ENCODE results near the gene CHEK2.
"Not testable (repeated sequence)": the region's sequence is repeated elsewhere in the genome, so short reads cannot be mapped to it uniquely, and the experiment has no call there.

The CHEK2 gene

DNA sequence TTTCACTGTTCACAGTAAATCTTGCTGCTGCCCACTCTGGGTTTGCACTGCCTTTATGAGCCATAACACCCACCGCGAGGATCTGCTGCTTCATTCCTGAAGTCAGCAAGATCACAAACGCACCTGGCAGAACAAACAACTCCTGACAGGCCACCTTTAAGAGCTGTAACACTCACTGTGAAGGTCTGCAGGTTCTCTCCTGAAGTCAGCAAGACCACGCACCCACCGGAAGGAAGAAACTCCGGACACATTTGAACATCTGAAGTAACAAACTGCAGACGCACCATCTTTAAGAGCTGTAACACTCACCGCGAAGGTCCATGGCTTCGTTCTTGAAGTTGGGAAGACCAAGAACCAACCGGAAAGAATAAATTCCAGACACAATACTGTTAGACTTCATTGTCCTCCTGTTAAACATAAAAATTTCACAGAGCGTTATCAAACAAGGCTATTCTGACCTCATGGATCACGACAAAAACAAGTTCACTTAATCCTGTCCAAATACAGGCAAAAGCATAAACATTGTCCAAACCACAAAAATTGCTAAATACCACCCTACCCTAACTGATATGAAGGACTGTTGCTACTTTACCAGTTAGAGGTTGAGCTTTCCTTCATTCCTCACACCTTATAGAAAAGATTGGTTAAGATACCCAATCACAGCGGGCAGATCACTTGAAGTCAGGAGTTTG lies 27.9 kb upstream of the CHEK2 start:
- no peak for FAIRE-seq
- TF ChIP-seq POLR2A (IDR thresholded peaks at IDR 0.05; ENCODE audit: low read depth, low read length): no peak
- no peak for TF ChIP-seq POLR2AphosphoS5 (IDR thresholded peaks at IDR 0.05; ENCODE audit: low read depth, low read length)
- no peak for TF ChIP-seq TAF1 (IDR thresholded peaks at IDR 0.05; ENCODE audit: borderline replicate concordance, low read depth, low read length)
- DNase-seq (ENCODE audit: insufficient read length): no peak

DNA sequence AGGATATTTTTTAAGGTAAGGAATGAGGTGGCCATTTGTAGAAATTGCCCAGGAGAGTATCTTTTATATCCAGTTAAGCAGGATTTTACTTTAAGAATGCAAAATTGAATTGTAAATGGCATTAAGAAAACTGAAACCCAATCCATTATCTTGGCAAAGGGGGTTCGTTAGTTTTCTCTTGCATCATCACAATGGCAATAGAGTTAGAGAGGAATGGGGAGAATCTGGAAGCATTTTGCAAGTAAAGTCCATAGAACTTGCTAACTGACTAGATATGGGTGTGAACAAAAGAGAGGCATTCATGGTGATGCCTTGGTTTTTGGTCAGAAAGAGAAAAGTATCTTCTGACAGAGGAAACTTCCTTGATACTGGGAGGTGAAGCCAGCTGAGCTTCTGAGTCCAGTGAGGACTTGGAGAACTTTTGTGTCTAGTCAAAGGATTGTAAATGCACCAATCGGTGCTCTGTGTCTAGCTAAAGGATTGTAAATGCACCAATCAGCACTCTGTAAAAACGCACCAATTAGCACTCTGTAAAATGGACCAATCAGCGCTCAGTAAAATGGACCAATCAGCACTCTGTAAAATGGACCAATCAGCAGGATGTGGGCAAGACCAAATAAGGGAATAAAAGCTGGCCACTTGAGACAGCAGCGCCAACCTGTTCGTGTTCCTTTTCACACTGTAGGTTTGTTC lies 27.2 kb upstream of the CHEK2 start:
- DNase-seq (ENCODE audit: insufficient read length) (no peak), FAIRE-seq (no peak)
- TF ChIP-seq POLR2AphosphoS5 (IDR thresholded peaks at IDR 0.05; ENCODE audit: low read depth, low read length) (no peak), POLR2A (IDR thresholded peaks at IDR 0.05; ENCODE audit: low read depth, low read length) (no peak), TAF1 (IDR thresholded peaks at IDR 0.05; ENCODE audit: borderline replicate concordance, low read depth, low read length) (no peak)

- FAIRE-seq (no peak), DNase-seq (ENCODE audit: insufficient read length) (no peak)
- TF ChIP-seq POLR2A (IDR thresholded peaks at IDR 0.05; ENCODE audit: low read depth, low read length): no peak
- no peak for TF ChIP-seq POLR2AphosphoS5 (IDR thresholded peaks at IDR 0.05; ENCODE audit: low read depth, low read length)
- TF ChIP-seq TAF1 (IDR thresholded peaks at IDR 0.05; ENCODE audit: borderline replicate concordance, low read depth, low read length): no peak
These were observed 25.0 kb upstream of the CHEK2 start for GRCh38 chr22:28766628-28767027.

GRCh38 chr22:28762000-28762399 lies 20.4 kb upstream of the CHEK2 start:
- not testable (repeated sequence) for DNase-seq (ENCODE audit: insufficient read length); FAIRE-seq

DNA sequence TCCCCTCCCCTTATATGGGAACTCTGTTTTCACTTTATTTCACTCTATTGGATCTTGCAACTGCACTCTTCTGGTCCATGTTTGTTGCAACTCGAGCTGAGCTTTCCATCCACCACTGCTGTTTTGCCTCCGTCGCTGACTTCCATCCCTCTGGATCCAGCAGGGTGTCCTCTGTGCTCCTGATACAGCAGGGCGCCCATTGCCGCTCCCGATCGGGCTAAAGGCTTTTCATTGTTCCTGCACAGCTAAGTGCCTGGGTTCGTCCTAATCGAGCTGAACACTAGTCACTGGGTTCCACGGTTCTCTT lies 19.8 kb upstream of the CHEK2 start:
- FAIRE-seq: no peak
- TF ChIP-seq POLR2AphosphoS5 (IDR thresholded peaks at IDR 0.05; ENCODE audit: low read depth, low read length): no peak
- no peak for TF ChIP-seq POLR2A (IDR thresholded peaks at IDR 0.05; ENCODE audit: low read depth, low read length)
- no peak for TF ChIP-seq TAF1 (IDR thresholded peaks at IDR 0.05; ENCODE audit: borderline replicate concordance, low read depth, low read length)
- no peak for DNase-seq (ENCODE audit: insufficient read length)

- FAIRE-seq: no peak
These were observed 18.4 kb upstream of the CHEK2 start for GRCh38 chr22:28759861-28760560.

DNA sequence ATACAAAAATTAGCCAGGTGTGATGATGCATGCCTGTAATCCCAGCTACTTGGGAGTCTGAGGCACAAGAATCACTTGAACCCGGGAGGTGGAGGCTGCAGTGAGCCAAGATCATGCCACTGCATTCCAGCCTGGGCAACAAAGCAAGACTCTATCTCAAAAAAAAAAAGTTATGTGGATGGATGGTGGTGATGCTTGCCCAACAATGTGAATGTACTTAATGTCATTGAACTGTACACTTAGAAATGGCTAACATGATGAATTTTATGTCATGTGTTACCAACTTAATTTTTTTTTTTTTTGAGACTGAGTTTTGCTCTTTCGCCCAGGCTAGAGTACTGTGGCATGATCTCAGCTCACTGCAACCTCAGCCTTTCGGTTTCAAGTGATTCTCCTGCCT lies 12.9 kb upstream of the CHEK2 start:
- DNase-seq (ENCODE audit: insufficient read length); FAIRE-seq: not testable (repeated sequence)

More at GRCh38 chr22:28759861-28760560, 18.4 kb upstream of the CHEK2 start:
- no peak for DNase-seq (ENCODE audit: insufficient read length)
- TF ChIP-seq TAF1 (IDR thresholded peaks at IDR 0.05; ENCODE audit: borderline replicate concordance, low read depth, low read length): no peak
- no peak for TF ChIP-seq POLR2AphosphoS5 (IDR thresholded peaks at IDR 0.05; ENCODE audit: low read depth, low read length)
- no peak for TF ChIP-seq POLR2A (IDR thresholded peaks at IDR 0.05; ENCODE audit: low read depth, low read length)

DNA sequence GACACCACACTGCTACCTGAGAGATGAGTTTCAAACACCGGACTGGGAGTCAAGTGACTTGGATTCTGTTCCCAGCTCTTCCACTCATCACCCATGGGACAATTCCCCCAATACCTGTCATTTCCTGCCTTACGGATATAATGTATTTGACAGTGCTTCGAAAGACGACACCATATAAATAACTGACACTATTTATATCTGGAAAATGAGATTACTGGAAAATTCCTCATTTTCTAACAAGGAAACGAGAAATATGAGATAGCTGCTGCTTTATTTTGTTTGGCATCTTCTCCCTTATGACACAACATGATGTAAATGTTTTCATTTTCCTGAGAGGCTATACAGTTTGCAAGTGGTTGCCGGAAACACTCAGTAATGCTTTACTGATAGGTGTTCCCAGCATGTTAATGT lies 8.9 kb upstream of the CHEK2 start:
- TF ChIP-seq TAF1 (IDR thresholded peaks at IDR 0.05; ENCODE audit: borderline replicate concordance, low read depth, low read length): no peak
- TF ChIP-seq POLR2A (IDR thresholded peaks at IDR 0.05; ENCODE audit: low read depth, low read length): no peak
- no peak for TF ChIP-seq POLR2AphosphoS5 (IDR thresholded peaks at IDR 0.05; ENCODE audit: low read depth, low read length)
- FAIRE-seq: no peak
- DNase-seq (ENCODE audit: insufficient read length): no peak

- FAIRE-seq (no peak), DNase-seq (ENCODE audit: insufficient read length) (no peak)
- TF ChIP-seq TAF1 (IDR thresholded peaks at IDR 0.05; ENCODE audit: borderline replicate concordance, low read depth, low read length) (no peak), POLR2A (IDR thresholded peaks at IDR 0.05; ENCODE audit: low read depth, low read length) (no peak), POLR2AphosphoS5 (IDR thresholded peaks at IDR 0.05; ENCODE audit: low read depth, low read length) (no peak)
These were observed 2.2 kb upstream of the CHEK2 start for GRCh38 chr22:28743852-28744251.

DNA sequence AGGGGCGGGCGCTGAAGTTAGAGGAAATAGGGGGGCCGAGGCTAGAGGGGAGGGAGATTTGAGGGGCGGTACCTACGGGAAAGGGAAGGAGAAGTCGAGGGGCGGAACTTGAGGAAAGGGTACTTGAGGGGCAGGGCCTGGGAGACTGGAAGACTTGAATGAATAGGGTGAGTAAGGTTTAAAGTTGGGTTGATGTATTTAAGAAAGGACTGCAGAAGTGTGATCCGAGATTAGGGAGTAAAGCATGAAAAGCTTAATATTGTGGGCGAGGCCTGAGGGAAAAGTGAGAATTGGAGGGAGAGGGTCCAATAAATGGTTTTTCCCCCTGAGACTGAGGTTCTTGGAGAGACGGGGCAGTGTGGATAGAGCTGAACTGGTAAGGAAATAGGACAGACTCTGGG lies 942 bp upstream of the CHEK2 start:
- no peak for DNase-seq (ENCODE audit: insufficient read length)
- no peak for FAIRE-seq
- TF ChIP-seq POLR2A (IDR thresholded peaks at IDR 0.05; ENCODE audit: low read depth, low read length): no peak
- TF ChIP-seq POLR2AphosphoS5 (IDR thresholded peaks at IDR 0.05; ENCODE audit: low read depth, low read length): no peak
- TF ChIP-seq TAF1 (IDR thresholded peaks at IDR 0.05; ENCODE audit: borderline replicate concordance, low read depth, low read length): no peak

GRCh38 chr22:28741200-28741784 lies 328 bp downstream of the CHEK2 start:
- DNase-seq (ENCODE audit: insufficient read length) (no peak), FAIRE-seq (no peak)
- no peak for TF ChIP-seq POLR2A (IDR thresholded peaks at IDR 0.05; ENCODE audit: low read depth, low read length)

- not testable (repeated sequence) for DNase-seq (ENCODE audit: insufficient read length); FAIRE-seq
These were observed 2.7 kb downstream of the CHEK2 start for GRCh38 chr22:28738876-28739275.

All from GM12892 (cell line).